HepG2 (cell line): Measurements from ENCODE around the gene TOMM7. TPM values are rescaled to one million over a fixed set of nuclear protein-coding genes. Genes with fewer than 3 reads are reported as not detected.

Experiments used
- ATAC-seq: fragments of 200-7000 bp; cut with Tn5 transposase; 3 replicates; pipeline ENCODE4 v1.9.1; 2020; ENCODE audit warnings: mild to moderate bottlenecking, moderate library complexity
- BruUV-seq: library from RNA; stranded (reverse); fragments of 400-500 nt; replicated peaks from 2 replicates; lab custom pipeline; 2021; lab: Mats Ljungman, UMichigan
- CTCF ChIA-PET: fragments of 300-600 bp; formaldehyde crosslinking; extraction: SDS; loops from one replicate; lab custom pipeline; 2021; ENCODE audit warnings: low total read pairs, inconsistent platforms, low intra/inter-chr PET ratio; lab: Yijun Ruan, JAX
- POLR2A ChIA-PET: fragments of 350-600 bp; sonication (Branson Sonifier 250); formaldehyde crosslinking; loops from one replicate; lab custom pipeline; 2020; ENCODE audit warnings: antibody characterized with exemption, inconsistent platforms; lab: Yijun Ruan, JAX
- DNase-seq: peaks from one replicate; pipeline ENCODE4 v3.0.0-alpha.2; 2015; ENCODE audit warnings: low spot score
- FAIRE-seq: peaks from 3 replicates; lab custom pipeline; 2011; peaks lifted over from hg19 to GRCh38; lab: Jason Lieb, UNC
- H2AFZ ChIP-seq: one replicate; pipeline ENCODE4 v1.6.1; 2011; ENCODE audit warnings: low read length, inconsistent platforms
- H3K27ac ChIP-seq: fragments of 300-600 bp; 3 replicates; pipeline ENCODE4 v1.8.0; 2011; ENCODE audit warnings: mixed run types, mild to moderate bottlenecking, mixed read lengths, low read length, inconsistent platforms; ENCODE audit not compliant: insufficient read depth; ENCODE audit errors: extremely low read length
- H3K27me3 ChIP-seq, 2 experiments: fragments of 200-600 bp in 1 of 2; 2 replicates in 1 of 2; 3 replicates in 1 of 2; pipeline versions ENCODE4 v1.6.0 to v1.8.0; 2011; ENCODE audit warnings: low read length in 2 of 2, mild to moderate bottlenecking in 2 of 2, moderate library complexity in 2 of 2, inconsistent platforms in 1 of 2; ENCODE audit not compliant: insufficient read depth in 2 of 2, control insufficient read depth in 1 of 2
- H3K36me3 ChIP-seq, 2 experiments: fragments of 200-600 bp in 1 of 2; replicated peaks in 1 of 2; 2 replicates in 1 of 2; 3 replicates in 1 of 2; pipeline versions ENCODE4 v1.5.1 to v1.8.0; 2011; ENCODE audit warnings: low read length in 2 of 2, inconsistent platforms in 1 of 2; ENCODE audit not compliant: insufficient read depth in 2 of 2, control insufficient read depth in 1 of 2
- H3K4me1 ChIP-seq: 2 replicates; pipeline ENCODE4 v1.5.1; 2012; ENCODE audit warnings: low read length, inconsistent platforms; ENCODE audit not compliant: insufficient read depth
- H3K4me2 ChIP-seq: 2 replicates; pipeline ENCODE4 v1.6.0; 2011; ENCODE audit warnings: low read depth, low read length, inconsistent platforms
- H3K4me3 ChIP-seq, 3 experiments: fragments of 200-600 bp in 1 of 3; sonication (generic), shearing (Covaris generic) in 1 of 3; replicated peaks in 1 of 3; 2 replicates each; pipeline ENCODE4 v1.5.1; 2011 to 2016; ENCODE audit warnings: low read length in 3 of 3, inconsistent platforms in 2 of 3, low read depth in 2 of 3, mild to moderate bottlenecking in 2 of 3, control low read depth in 1 of 3, mixed read lengths in 1 of 3; ENCODE audit not compliant: insufficient read depth in 1 of 3
- H3K79me2 ChIP-seq: one replicate; pipeline ENCODE4 v1.6.1; 2011; ENCODE audit warnings: low read length, inconsistent platforms; ENCODE audit not compliant: insufficient read depth
- H3K9ac ChIP-seq: 2 replicates; pipeline ENCODE4 v1.6.0; 2011; ENCODE audit warnings: mild to moderate bottlenecking, low read depth, low read length, inconsistent platforms; ENCODE audit not compliant: insufficient read depth
- H3K9me3 ChIP-seq: 2 replicates; pipeline ENCODE4 v1.5.1; 2012; ENCODE audit warnings: mild to moderate bottlenecking, low read length
- H4K20me1 ChIP-seq: 2 replicates; pipeline ENCODE4 v1.6.0; 2011; ENCODE audit warnings: inconsistent platforms, mild to moderate bottlenecking, low read length, moderate library complexity; ENCODE audit not compliant: insufficient read depth
- ELF3 ChIP-seq: IDR thresholded peaks from 2 replicates; pipeline ENCODE4 v1.6.1; 2016; ENCODE audit warnings: missing genetic modification reagents, missing compliant biosample characterization
- MTA3 ChIP-seq: sonication (generic); formaldehyde crosslinking; IDR thresholded peaks from 2 replicates; pipeline ENCODE4 v1.4.0; 2020; ENCODE audit warnings: missing genetic modification reagents
- NCOR1 ChIP-seq: fragments of 200-600 bp; sonication (generic); IDR thresholded peaks from 2 replicates; pipeline ENCODE4 v1.7.0; 2017; ENCODE audit warnings: antibody characterized with exemption, low read length, borderline replicate concordance
- NR2C2 ChIP-seq: sonication (generic); formaldehyde crosslinking; IDR thresholded peaks from 2 replicates; pipeline ENCODE4 v1.4.0; 2020; ENCODE audit warnings: missing genetic modification reagents, mild to moderate bottlenecking, moderate library complexity, borderline replicate concordance
- SCMH1 ChIP-seq: sonication (generic); formaldehyde crosslinking; IDR thresholded peaks from 2 replicates; pipeline ENCODE4 v1.9.0; 2021; ENCODE audit warnings: missing genetic modification reagents, mild to moderate bottlenecking, borderline replicate concordance
- SIN3A ChIP-seq: IDR thresholded peaks from 2 replicates; pipeline ENCODE4 v1.6.1; 2011; ENCODE audit warnings: low read depth, mild to moderate bottlenecking, control low read depth, low read length, borderline replicate concordance
- SRY ChIP-seq: sonication (generic); formaldehyde crosslinking; IDR thresholded peaks from 2 replicates; pipeline ENCODE4 v1.8.0; 2022; ENCODE audit warnings: mild to moderate bottlenecking, missing genetic modification reagents
- TOPORS ChIP-seq: sonication (generic); formaldehyde crosslinking; IDR thresholded peaks from 2 replicates; pipeline ENCODE4 v1.8.0; 2023; ENCODE audit warnings: mild to moderate bottlenecking, missing genetic modification reagents
- ZNF160 ChIP-seq: sonication (generic); formaldehyde crosslinking; IDR thresholded peaks from 2 replicates; pipeline ENCODE4 v1.8.0; 2022; ENCODE audit warnings: mild to moderate bottlenecking, inconsistent platforms, missing genetic modification reagents
- ZNF484 ChIP-seq: sonication (generic); formaldehyde crosslinking; IDR thresholded peaks from 2 replicates; pipeline ENCODE4 v1.5.1; 2020; ENCODE audit warnings: mild to moderate bottlenecking, low read depth, missing genetic modification reagents, borderline replicate concordance
- ZNF562 ChIP-seq: sonication (generic); formaldehyde crosslinking; IDR thresholded peaks from 2 replicates; pipeline ENCODE4 v1.8.0; 2022; ENCODE audit warnings: missing genetic modification reagents, borderline replicate concordance
- ZNF619 ChIP-seq: sonication (generic); formaldehyde crosslinking; IDR thresholded peaks from 2 replicates; pipeline ENCODE4 v1.4.0; 2020; ENCODE audit warnings: mild to moderate bottlenecking, missing genetic modification reagents
- ZSCAN21 ChIP-seq: sonication (generic); formaldehyde crosslinking; IDR thresholded peaks from 2 replicates; pipeline ENCODE4 v1.8.0; 2022; ENCODE audit warnings: mild to moderate bottlenecking, missing genetic modification reagents, moderate library complexity, borderline replicate concordance
- WGBS: methylation state at CpG from one replicate; pipeline ENCODE4 v1.1.6; 2017; ENCODE audit warnings: low lambda C conversion rate; 5-methylcytosine and 5-hydroxymethylcytosine counted together
- in situ Hi-C: cut with HindIII; loops from 2 replicates; pipeline ENCODE4 v1.10.0; 2017; ENCODE audit warnings: low pct_unique_long_range_greater_than_20kb; ENCODE audit not compliant: extremely low pct_ligation_motif_present
- intact Hi-C: fragments of 100-400 bp; cut with micrococcal nuclease; formaldehyde crosslinking; loops from one replicate; pipeline ENCODE4 v1.10.0; 2022; ENCODE audit not compliant: unreplicated experiment
- polyA plus RNA-seq, 8 experiments: library from polyadenylated mRNA; depleted of rRNA in 3 of 8; stranded (reverse) in 7 of 8; unstranded in 1 of 8; fragments of >200 nt; fragmentation: Illumina TruSeq in 4 of 8; extraction: Trizol in 4 of 8; gene quantifications; 2 replicates each; pipeline versions ENCODE4 v1.2.1 to v1.2.3, GENCODE V29; 2011 to 2016; ENCODE audit warnings: low read depth in 4 of 8, missing spikeins in 1 of 8, mixed read lengths in 1 of 8; ENCODE audit not compliant: insufficient read depth in 1 of 8
- total RNA-seq, 5 experiments: library from RNA; depleted of rRNA; stranded (reverse); fragments of >200 nt; fragmentation: Illumina TruSeq; extraction: Trizol; gene quantifications; 2 replicates each; pipeline ENCODE4 v1.2.3, GENCODE V29; 2016; ENCODE audit warnings: low read depth in 1 of 5
- TF ChIP-seq, protein P1 (sequence below): sonication (generic); formaldehyde crosslinking; IDR thresholded peaks from 2 replicates; pipeline ENCODE4 v1.4.0; 2020; ENCODE audit warnings: mild to moderate bottlenecking, missing genetic modification reagents

The TOMM7 gene
- total and polyA plus RNA-seq, 2 of the 13 experiments (the other 11 are each of a cell fraction or from before 2014, with no cell fraction given) = 251 to 369 TPM

DNA sequence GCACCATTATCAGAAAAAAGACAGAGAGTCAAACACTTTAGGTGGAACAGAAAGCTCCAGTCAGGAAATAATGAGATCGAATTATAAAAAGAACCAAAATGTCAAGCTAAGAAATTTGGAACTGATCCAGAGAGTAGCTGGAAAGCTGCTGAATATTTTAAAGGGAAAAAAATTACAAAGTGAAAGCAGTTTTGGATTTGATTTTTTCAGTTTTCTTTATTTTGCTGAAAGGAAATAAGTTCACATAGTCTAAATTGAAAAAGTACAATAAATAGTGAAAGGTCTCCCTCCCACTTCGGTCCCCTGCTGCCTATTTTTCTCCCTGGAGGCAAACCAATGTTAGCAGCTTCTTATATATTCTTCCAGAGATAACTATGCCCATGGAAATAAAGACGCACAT, 11.3 kb upstream of the TOMM7 start:
- no peaks in the 10 kb centered on the region for H3K4me1 ChIP-seq
- H3K9me3 ChIP-seq = no peaks in the 10 kb centered on the region
- BruUV-seq = no TSS peak
- no peak overlapping the region for H2AFZ ChIP-seq
- POLR2A ChIA-PET = no interaction called here
- no peak overlapping the region for H3K4me2 ChIP-seq
- H3K79me2 ChIP-seq = no peaks in the 10 kb centered on the region
- in situ Hi-C loops = no loop called here
- ATAC-seq (no peak), DNase-seq (no peak), FAIRE-seq (no peak)
- no peak overlapping the region for H3K27ac ChIP-seq
- intact Hi-C loops = no loop called here
- H4K20me1 ChIP-seq = no peaks in the 10 kb centered on the region
- peaks cover 0 to 2% of the 10 kb centered on the region in 2 experiments; a peak in 1 of 5 replicates for H3K27me3 ChIP-seq
- 27% methylated on average over 3 of the region's 3 CpGs for WGBS
- no peaks in the 10 kb centered on the region for H3K36me3 ChIP-seq
- no peak overlapping the region for H3K9ac ChIP-seq
- CTCF ChIA-PET = no interaction called here
- H3K4me3 ChIP-seq = no peak overlapping the region
- no peak for TF ChIP-seq NR2C2
- TF ChIP-seq MTA3 = no peak
- TF ChIP-seq, protein P1, sequence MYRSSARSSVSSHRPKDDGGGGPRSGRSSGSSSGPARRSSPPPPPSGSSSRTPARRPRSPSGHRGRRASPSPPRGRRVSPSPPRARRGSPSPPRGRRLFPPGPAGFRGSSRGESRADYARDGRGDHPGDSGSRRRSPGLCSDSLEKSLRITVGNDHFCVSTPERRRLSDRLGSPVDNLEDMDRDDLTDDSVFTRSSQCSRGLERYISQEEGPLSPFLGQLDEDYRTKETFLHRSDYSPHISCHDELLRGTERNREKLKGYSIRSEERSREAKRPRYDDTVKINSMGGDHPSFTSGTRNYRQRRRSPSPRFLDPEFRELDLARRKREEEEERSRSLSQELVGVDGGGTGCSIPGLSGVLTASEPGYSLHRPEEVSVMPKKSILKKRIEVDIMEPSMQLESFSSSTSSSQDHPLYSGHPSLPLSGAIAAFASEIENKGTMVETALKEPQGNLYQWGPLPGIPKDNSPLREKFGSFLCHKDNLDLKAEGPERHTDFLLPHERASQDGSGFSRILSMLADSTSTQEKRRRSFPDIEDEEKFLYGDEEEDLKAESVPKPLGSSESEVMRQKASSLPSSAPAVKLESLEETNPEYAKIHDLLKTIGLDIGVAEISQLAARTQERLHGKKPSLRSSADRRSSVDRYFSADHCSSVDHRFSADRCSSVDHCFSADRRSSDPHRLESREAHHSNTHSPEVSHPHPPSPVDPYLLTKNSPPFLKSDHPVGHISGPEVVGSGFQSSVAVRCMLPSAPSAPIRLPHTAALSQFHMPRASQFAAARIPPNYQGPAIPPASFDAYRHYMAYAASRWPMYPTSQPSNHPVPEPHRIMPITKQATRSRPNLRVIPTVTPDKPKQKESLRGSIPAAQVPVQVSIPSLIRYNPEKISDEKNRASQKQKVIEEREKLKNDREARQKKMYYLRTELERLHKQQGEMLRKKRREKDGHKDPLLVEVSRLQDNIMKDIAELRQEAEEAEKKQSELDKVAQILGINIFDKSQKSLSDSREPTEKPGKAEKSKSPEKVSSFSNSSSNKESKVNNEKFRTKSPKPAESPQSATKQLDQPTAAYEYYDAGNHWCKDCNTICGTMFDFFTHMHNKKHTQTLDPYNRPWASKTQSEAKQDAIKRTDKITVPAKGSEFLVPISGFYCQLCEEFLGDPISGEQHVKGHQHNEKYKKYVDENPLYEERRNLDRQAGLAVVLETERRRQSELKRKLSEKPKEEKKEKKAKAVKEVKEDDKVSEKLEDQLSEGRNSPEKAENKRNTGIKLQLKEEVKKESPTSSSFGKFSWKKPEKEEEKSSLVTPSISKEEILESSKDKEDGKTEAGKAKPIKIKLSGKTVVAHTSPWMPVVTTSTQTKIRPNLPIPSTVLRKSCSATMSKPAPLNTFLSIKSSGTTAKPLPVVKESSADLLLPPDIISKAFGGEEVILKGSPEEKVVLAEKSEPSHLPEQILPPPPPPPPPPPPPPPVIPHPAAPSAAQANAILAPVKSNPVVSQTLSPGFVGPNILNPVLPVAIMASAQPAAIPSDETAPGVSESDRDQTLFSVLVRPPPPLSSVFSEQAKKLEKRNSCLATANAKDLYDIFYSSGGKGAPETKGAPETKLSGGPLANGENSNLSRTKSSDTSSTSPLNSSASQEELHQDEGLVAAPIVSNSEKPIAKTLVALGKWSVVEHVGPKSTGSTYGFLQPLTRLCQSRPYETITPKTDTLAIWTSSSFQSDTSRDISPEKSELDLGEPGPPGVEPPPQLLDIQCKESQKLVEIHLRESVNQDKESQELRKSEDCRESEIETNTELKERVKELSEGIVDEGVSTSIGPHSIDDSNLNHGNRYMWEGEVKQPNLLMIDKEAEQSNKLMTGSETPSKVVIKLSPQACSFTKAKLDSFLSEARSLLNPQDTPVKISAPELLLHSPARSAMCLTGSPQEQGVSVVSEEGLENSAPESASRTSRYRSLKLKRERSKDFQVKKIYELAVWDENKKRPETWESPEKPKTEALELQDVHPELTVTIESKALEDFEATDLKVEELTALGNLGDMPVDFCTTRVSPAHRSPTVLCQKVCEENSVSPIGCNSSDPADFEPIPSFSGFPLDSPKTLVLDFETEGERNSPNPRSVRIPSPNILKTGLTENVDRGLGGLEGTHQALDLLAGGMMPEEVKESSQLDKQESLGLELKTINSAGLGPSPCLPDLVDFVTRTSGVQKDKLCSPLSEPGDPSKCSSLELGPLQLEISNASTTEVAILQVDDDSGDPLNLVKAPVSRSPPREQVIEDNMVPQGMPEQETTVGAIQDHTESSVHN = no peak
- no peak for TF ChIP-seq TOPORS (CRISPR knock-in tag)
- TF ChIP-seq SIN3A = no peak
- TF ChIP-seq ELF3 (CRISPR knock-in tag) = no peak
- no peak for TF ChIP-seq ZNF562 (CRISPR knock-in tag)
- no peak for TF ChIP-seq ZSCAN21 (CRISPR knock-in tag)
- no peak for TF ChIP-seq ZNF484
- no peak for TF ChIP-seq SCMH1 (CRISPR knock-in tag)
- TF ChIP-seq SRY = no peak
- no peak for TF ChIP-seq ZNF619 (CRISPR knock-in tag)
- no peak for TF ChIP-seq NCOR1
- TF ChIP-seq ZNF160 (CRISPR knock-in tag) = no peak
